ENCODE data around the gene PRSS16.
A peak's percentile ranks its signal among the peaks of the same experiment; 100 is the strongest.
"Not testable (repeated sequence)": the region's sequence is repeated elsewhere in the genome, so short reads cannot be mapped to it uniquely, and the experiment has no call there.

PRSS16 gene

DNA sequence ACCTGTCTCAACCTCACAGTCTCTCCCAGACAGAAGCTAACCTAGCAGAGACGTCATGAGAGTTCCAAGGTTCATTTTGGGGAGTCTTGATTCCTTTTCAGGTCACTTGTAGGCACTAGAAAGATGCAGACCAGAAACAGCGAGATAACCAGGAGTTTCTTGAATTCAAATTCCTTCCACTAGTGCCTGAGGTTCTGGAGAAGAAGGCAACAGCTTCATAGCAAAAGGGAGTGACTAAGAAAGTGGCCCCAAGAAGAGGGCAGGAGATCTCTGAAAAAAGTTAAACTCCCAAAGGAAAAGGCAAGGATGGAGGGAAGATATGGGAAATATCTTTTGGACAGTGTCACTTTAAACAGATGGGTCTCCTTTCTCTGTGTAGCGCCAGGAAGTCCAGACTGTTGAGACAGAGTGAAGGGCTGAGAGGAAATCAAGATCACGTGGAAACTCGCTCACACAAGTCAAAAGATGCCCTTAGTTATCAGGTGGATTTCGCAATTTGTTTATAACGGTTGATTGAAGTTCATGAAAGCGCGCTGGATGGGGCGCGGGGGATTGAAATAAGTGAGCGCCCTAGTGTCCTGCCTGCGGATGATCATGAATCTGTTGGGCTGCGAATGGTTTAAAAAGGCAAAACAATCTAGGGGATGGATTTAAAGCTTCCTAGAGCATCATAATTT, 4.8 kb upstream of the PRSS16 start:
- DNase-seq (ENCODE audit: low spot score), result no peak

DNA sequence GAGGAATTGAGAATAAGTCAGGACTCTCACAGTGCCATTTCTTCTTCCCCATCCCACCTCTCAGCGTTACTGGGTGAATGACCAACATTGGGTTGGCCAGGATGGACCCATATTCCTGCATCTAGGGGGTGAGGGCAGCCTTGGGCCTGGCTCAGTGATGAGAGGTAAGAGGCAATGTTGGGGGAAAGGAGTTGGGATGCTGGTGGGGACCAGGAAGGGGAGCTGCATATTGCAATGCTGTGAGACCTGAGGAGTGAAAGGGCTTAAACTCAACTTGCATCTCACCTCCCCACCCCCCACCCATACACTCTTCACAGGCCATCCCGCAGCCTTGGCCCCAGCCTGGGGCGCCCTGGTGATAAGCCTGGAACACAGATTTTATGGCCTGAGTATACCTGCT, 1.3 kb downstream of the PRSS16 start:
- DNase-seq (ENCODE audit: low spot score), result no peak

GRCh38 chr6:27250277-27251111, 3.0 kb downstream of the PRSS16 start:
- no peak for DNase-seq (ENCODE audit: low spot score)

DNA sequence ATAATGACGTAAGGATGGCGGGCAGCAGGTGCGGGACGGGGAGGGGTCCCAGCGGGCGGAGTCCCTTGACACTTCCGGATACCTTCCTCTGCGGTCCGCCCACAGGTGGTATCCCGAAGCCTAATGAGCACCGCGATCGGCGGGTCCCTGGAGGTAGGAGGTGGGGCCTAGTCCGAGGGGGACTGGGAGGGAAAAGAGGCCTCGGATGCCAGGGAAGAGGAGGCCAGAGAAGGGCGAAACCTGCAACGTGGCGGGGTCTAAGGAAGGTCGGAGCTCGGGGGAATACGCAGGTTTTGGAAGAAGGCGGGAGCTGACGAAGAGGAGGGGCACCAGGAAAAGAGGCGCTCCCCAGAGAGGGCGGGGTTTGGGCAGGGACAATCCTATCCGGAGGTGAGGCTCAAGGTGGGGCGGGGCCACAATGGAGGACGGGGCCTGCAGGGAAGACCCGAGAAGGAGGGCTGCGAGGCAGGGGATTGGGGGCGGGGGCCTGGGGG, 3.7 kb downstream of the PRSS16 start:
- DNase-seq (ENCODE audit: low spot score), result peak; percentile 53

DNA sequence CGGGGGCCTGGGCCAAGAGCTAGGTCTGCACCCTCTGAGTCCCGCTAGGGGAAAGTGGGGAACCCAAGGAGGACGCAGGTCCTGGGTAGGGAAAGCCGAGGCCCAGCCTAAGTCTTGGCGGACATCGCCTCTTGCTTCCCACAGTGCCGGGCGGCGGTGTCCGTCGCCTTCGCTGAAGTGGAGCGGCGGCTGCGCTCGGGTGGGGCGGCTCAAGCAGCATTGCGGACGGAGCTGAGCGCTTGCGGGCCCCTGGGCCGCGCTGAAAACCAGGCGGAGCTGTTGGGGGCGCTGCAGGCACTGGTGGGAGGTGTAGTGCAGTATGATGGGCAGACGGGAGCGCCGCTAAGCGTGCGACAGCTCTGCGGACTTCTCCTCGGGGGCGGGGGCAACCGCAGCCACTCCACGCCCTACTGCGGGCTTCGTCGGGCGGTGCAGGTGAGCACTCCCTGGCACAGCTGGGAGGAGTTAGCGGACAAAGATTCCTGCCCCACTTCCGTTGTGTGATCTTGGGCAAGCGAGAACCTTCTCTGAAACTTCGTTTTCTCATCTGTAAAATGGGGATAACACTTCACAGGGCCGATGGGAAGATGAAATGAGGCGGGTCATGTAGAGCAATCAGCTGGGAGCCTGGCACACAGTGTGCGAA, 4.2 kb downstream of the PRSS16 start:
- peak; percentile 47 for DNase-seq (ENCODE audit: low spot score)

- no peak for DNase-seq (ENCODE audit: low spot score)
Measured at GRCh38 chr6:27254566-27254965, 7.1 kb downstream of the PRSS16 start.

DNA sequence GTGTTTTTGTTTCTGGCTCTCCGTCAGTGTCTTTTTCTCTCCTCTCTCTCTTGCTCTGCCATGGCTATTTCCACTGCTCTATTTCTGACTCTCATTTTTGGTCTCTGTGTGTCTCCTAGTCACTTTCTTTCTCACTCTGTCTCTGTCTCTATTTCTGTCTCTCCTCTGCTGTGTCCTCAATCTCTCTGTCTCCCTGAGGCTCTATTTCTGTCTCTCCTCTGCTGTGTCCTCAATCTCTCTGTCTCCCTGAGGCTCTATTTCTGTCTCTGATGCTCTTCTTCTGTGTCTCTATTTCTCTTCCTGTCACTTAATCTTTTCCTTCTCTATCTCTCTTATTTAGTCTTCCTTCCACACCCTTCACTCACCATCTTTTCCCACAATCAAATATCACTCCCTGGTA, 8.4 kb downstream of the PRSS16 start:
- DNase-seq (ENCODE audit: low spot score), result no peak

DNA sequence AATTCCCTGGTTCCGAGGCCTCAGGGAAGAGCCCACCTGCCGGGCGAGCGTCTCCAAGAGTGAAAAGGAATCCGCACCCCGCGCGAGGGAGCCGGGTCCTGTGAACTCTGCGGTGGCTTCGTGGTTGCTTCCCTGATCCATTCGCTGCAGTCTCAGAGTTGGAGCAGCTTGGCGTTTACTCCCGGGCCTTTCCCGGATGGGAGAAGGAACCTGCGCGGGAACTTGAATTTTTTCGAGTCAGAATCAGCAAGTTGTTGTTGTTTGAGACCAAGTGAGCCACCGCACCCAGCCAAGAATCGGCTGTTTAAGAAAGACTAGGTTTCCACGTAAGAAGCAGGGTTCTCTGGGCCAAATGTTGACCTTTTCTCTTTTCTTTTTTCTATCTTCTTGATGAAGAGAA, 12.9 kb downstream of the PRSS16 start:
- no peak for DNase-seq (ENCODE audit: low spot score)

DNA sequence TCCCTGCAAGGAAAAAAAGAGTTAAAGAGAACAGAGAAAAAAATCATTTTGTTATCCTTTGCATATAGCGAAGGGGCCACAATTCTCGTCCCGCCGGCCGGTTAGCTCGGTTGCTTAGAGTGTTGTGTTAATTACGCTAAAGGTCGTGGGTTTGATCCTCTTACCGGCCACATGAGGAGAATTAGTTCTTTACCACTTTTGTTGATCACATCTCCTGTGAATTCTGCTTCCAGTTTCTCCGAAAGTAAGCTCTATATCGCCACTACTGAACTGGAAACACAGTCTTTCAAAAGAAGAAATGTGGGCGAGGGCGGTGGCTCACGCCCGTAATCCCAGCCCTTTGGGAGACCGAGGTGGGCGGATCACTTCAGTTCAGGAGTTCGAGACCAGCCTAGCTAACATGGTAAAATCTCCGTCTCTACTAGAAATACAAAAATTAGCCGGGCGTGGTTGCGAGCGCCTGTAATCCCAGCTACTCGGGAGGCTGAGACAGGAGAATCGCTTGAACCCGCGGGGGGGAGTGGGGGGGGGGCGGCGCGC, 13.4 kb downstream of the PRSS16 start:
- no peak for DNase-seq (ENCODE audit: low spot score)

DNA sequence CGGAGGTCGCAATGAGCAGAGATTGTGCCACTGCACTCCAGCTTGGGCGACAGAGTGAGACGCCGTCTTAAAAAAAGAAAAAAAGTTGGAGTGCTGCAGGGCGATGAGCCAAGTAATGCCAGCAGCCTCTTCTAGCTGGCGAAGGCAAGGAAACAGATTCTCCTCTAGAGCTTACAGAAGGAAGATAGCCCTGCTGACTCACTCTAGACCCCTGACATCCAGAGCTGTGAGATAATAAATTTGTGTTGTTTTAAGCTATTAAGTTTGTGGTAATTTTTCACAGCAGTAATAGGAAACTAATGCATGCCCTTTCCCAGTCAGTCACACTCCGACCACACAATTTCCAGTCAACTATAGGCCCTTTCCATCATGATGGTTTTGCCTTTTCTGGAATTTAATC, 16.4 kb downstream of the PRSS16 start:
- DNase-seq (ENCODE audit: low spot score), result no peak

GRCh38 chr6:27267003-27267402, 19.5 kb downstream of the PRSS16 start:
- not testable (repeated sequence) for DNase-seq (ENCODE audit: low spot score)

GRCh38 chr6:27267857-27268434, 20.4 kb downstream of the PRSS16 start:
- no peak for DNase-seq (ENCODE audit: low spot score)

- no peak for DNase-seq (ENCODE audit: low spot score)
Measured at GRCh38 chr6:27268803-27269202, 21.3 kb downstream of the PRSS16 start.

- DNase-seq (ENCODE audit: low spot score), result no peak
Measured at GRCh38 chr6:27273783-27274182, 26.3 kb downstream of the PRSS16 start.

DNA sequence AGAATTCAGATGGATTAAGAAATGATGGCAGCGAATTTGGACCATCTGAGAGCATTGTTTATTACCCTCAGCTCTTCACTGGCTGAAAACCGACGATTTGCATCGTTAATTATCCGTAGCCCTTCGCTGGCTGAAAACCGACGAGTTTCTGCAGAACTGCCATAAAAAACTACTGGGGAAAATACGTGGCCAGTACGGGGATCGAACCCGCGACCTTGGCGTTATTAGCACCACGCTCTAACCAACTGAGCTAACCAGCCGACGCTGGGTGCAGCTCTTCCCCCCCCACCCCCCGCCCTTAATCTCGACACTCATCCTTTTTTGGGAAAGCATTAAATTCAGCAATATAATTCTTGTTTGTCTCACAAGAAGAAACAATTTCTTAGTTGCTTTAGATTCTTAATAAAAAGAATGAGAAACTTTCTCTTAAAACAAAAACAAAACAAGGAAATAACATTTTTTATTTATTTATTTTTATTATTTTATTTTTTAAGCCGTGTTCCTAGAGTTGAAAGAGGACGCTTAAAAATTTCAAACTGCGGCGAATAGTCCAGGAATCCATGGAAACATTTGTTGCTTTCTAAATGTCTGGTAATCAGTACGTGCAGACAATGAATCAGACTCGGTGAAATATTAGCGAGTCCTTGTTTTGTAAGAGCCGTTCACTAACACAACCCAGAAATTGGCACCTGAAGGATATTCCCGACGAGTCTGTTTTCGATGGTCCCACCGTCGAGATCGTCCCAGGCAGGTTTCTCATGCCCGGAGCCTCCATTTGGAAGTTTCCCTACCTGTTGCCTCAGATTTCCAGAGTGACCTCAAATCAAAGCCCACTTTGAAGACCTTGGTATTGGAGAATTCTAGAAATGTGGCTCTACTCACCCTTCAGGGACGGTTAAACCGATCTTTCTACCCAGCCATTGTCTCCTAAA, 27.8 kb downstream of the PRSS16 start:
- DNase-seq (ENCODE audit: low spot score), result no peak

- no peak for DNase-seq (ENCODE audit: low spot score)
Measured at GRCh38 chr6:27279513-27280063, 32.1 kb downstream of the PRSS16 start.

DNA sequence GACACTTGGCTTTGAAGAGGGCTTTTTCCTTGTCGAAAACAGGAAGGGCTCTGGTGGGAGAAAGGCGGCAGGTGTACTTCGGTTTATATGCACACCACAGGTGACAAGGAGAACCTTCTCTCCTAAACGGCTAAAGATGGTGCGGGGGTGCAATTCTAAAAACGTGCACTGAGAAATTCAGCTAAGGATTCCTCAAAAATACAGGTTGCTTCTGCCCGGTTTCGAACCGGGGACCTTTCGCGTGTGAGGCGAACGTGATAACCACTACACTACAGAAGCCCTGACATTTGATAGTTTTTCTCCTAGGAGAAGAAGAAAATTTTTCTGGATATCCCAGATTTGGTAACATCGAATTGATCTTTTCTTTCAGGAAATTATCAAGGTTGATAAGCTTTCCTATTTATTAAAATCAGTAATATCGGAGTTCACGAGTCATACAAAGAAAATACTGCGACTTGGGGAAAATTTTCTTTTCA, 32.6 kb downstream of the PRSS16 start:
- no peak for DNase-seq (ENCODE audit: low spot score)

DNA sequence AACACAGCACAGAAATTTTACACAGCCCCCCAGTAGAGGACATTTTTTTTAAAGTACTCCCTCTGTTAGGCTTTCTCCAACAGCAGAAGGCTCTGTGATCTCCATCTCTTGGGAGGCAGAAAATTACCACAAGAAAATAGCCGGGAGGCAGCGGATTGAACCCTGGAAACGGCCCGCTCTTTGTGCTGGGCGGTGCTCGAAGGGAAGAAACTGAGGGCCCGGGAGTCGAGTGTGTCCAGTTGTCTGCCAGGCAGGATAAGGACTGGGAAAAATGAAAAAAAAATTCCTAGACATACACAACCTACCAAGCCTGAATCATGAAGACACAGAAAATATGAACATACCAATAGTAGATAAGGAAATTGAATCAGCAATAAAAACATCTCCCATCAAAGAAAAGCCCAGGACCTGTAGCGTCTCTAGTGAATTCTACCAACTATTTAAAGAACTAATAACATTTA, 33.1 kb downstream of the PRSS16 start:
- DNase-seq (ENCODE audit: low spot score), result no peak

- DNase-seq (ENCODE audit: low spot score), result no peak
Measured at GRCh38 chr6:27281105-27281539, 33.6 kb downstream of the PRSS16 start.

DNA sequence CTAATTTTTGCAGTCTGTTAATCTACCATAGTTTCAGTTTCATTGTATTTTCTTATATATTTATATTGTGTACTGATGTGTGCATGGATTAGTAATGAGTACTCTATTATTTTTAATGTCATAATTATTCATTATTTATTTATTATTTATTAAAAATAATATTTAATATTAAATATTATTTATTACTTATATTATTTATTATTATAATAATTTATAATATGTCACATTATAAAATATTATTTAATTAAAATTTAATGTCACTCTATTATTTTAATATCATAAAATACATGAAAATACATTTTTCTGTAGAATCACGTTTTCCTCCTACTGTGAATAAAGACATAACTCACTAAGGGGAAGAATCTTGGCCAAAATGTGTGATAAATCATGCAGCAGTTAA, 34.1 kb downstream of the PRSS16 start:
- DNase-seq (ENCODE audit: low spot score), result no peak

All from Ammon's horn (tissue), 1 donor.